ENCODE results near the gene MRPS10.
"Not testable (repeated sequence)": the region's sequence is repeated elsewhere in the genome, so short reads cannot be mapped to it uniquely, and the experiment has no call there.

MRPS10 gene

DNA sequence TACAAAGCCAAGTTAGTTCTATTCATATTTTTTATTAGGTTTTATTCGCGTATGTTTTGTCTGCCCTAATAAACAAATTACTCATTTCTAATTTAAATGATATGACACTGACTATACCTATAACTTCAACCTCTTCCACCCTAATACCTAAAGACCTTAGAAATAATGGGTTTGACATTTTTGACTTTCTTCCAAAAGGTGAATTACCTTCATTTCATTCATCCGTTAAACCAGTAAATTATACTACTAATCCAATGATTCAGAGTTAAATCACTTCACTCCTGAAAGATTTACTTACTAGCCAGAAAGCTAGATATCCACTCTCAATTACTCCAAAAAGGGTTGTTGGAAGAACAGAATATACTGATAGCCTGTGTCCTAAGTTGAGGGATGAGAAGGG, 5.2 kb downstream of the MRPS10 start:
- in situ Hi-C loops (cut with HindIII; ENCODE audit: low sequenced_read_pairs), result no loop called here

GRCh38 chr6:42211726-42212125, 5.9 kb downstream of the MRPS10 start:
- in situ Hi-C loops (cut with HindIII; ENCODE audit: low sequenced_read_pairs), result no loop called here

- in situ Hi-C loops (cut with HindIII; ENCODE audit: low sequenced_read_pairs), result no loop called here
Observed at GRCh38 chr6:42210551-42210950, 7.1 kb downstream of the MRPS10 start.

GRCh38 chr6:42207559-42207958, 10.1 kb downstream of the MRPS10 start:
- in situ Hi-C loops (cut with HindIII; ENCODE audit: low sequenced_read_pairs), result not testable (repeated sequence)

DNA sequence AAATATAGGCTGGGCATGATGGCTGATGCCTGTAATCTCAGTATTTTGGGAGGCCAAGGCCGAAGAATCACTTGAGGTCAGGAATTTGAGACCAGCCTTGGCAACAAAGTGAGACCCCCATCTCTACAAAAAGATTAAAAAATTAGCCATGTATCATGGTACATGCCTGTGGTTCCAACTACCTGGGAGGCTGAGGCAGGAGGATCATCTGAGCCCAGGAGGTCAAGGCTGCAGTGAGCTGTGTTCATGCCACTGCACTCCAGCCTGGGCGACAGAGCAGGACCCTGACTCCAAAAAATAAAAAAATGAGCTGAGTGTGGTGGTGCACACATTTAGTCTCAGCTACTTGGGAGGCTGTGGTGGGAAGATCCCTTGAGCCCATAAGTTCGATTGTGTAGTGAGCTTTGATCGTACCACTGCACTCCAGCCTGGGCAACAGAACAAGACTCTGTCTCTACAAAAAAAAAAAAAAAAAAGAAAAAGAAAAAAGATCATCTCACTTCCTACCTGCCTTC, 12.8 kb downstream of the MRPS10 start:
- in situ Hi-C loops (cut with HindIII; ENCODE audit: low sequenced_read_pairs), result no loop called here

- in situ Hi-C loops (cut with HindIII; ENCODE audit: low sequenced_read_pairs), result no loop called here
Observed at GRCh38 chr6:42203183-42203582, 14.5 kb downstream of the MRPS10 start.

- in situ Hi-C loops (cut with HindIII; ENCODE audit: low sequenced_read_pairs), result not testable (repeated sequence)
Observed at GRCh38 chr6:42202131-42202915, 15.3 kb downstream of the MRPS10 start.

- in situ Hi-C loops (cut with HindIII; ENCODE audit: low sequenced_read_pairs), result no loop called here
Observed at GRCh38 chr6:42201382-42201781, 16.3 kb downstream of the MRPS10 start.

DNA sequence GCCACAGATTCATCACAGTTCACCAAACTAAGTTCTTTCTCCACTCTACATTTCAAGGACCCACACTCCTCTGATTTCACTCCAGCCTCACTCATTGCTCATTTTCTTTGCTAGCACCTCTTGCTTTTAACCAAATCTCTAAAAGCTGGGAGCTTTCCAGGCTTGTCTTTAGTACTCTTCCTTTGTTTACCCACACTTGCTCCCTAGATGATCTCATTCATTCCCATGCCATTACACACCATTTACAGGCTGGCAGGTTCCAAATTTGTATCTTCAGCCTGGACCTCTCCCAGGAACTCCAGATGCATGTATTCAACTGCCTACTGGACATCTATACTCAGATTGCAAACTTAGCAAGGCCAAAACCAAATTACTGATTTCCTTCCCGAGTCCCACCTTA, 17.6 kb downstream of the MRPS10 start:
- in situ Hi-C loops (cut with HindIII; ENCODE audit: low sequenced_read_pairs), result no loop called here

DNA sequence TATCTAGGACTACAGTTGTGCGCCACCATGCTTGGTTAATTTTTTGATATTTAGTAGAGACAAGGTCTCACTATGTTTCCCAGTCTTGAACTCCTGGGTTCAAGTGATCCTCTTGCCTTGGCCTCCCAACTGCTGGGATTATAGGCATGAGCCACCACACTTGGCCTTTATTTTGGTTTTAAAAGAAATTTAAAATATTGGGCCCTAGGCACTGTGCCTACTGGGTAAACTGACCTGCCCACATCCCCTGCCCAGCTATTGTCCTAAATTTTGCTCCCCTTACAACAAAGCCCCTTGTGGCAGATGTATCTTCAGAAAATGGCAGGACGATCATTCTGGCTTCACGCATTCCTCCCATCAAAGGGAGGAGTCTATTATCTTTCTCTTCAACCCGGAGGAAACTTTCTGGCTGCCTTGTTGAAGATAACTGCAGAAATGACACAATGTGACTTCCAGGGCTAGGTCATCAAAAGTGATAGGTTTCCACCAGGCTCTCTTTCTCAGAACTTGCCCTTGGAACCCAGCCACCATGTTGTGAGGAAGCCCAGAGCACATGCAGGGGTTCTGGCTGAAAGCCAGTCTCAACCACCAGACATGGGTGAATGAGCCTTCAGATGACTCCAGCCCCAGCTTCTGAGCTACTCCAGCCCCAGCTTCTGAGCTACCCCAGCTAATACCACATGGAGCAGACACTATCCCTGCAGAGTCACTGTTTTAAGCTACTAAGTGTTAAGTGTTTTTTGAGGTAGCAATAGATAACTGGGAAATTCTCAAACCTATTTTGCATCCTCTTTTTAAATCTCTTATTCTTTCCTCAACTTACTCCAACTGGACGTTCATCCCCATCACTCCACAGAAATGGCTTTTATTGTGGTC, 18.3 kb downstream of the MRPS10 start:
- in situ Hi-C loops (cut with HindIII; ENCODE audit: low sequenced_read_pairs), result no loop called here

GRCh38 chr6:42197555-42198362, 19.9 kb downstream of the MRPS10 start:
- in situ Hi-C loops (cut with HindIII; ENCODE audit: low sequenced_read_pairs), result no loop called here

DNA sequence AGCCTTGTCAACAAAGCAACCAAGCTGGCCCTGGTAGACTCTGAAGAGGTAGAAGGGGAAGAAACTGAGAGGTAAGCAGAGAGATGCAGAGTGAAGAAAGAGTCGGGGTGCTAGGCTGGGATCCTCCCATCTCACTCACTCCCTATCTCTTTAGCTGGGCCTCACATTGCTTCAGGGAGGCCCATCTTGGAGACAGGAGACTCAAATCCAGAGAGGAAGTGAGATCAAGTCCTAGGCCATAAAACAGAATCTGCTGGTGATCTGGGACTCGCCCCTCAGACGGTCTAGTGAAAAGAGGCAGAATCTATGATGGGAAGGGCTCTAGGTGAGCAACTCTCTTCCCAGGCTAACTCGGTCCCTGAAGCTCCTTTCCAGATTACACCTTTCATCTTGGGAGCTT, 22.2 kb downstream of the MRPS10 start:
- in situ Hi-C loops (cut with HindIII; ENCODE audit: low sequenced_read_pairs), result no loop called here

- in situ Hi-C loops (cut with HindIII; ENCODE audit: low sequenced_read_pairs), result no loop called here
Observed at GRCh38 chr6:42194056-42194455, 23.6 kb downstream of the MRPS10 start.

GRCh38 chr6:42193491-42193894, 24.2 kb downstream of the MRPS10 start:
- in situ Hi-C loops (cut with HindIII; ENCODE audit: low sequenced_read_pairs), result no loop called here

GRCh38 chr6:42192385-42192784, 25.3 kb downstream of the MRPS10 start:
- in situ Hi-C loops (cut with HindIII; ENCODE audit: low sequenced_read_pairs), result not testable (repeated sequence)

DNA sequence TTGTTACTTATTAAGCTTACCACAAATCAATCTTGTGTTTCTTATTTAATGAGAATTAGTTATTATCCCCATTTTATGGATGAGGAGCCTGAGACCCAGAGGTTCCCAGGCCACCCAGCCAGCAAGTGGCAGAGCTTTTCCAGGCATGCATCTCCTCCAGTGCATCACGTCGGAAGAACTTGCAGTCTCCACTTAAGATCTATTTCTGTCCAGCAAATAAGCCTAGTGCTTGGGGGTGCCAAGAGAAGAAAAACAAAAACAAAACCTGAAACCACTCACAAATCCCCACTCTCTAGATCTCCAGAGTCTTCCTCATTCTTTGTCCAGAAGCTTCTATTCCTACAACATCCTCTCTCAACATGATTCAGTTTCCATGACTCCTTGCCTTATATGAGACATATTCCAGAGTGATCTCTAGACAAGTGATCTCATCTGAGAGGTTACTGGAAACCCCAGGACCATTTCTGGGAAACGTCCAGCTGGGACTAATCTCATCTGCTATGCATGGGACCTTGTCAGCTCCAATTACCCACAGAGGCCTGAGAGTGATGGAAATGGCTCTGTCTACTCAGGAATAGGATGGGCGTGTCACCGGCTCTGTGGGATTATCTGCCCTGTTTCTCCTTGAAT, 27.0 kb downstream of the MRPS10 start:
- in situ Hi-C loops (cut with HindIII; ENCODE audit: low sequenced_read_pairs), result no loop called here

- in situ Hi-C loops (cut with HindIII; ENCODE audit: low sequenced_read_pairs), result no loop called here
Observed at GRCh38 chr6:42188406-42188805, 29.3 kb downstream of the MRPS10 start.

DNA sequence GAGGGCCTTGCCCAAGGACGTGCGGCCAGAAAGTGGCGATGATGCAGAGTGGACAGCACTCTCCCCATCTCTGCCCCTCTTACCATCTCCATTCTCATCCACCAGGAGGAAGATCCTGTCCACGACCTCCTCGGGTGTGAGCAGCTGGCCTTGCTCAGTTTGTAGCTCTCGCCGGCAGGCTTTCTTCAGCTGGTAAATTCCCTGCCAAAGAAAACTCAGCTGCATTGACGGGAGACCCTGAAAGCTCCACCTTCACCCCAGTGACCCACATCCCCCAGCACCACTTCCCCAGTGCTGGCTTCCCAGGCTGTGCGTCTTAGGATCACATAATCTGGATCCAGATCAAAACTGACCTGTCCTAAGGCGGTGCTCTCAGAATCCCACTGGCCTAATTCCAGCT, 32.1 kb downstream of the MRPS10 start:
- in situ Hi-C loops (cut with HindIII; ENCODE audit: low sequenced_read_pairs), result no loop called here

- in situ Hi-C loops (cut with HindIII; ENCODE audit: low sequenced_read_pairs), result no loop called here
Observed at GRCh38 chr6:42184475-42184874, 33.2 kb downstream of the MRPS10 start.

DNA sequence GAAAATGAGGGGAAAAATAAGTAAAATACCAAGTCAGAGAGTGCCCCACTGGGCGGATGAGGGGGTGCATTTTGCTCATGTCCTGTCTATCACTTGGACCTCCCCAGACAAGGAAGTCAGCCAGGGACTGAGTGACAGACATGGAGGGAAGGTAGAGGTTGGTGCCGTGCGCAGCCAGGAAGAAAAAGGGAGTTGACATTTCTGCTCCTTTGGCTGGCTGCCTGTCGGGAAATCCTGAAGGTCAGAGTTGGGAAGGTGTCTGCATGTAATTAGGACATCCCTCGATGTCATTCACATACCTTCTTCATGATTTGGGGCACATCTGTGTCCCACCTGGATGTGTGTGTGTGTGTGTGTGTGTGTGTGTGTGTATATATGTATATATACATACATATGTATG, 35.6 kb downstream of the MRPS10 start:
- in situ Hi-C loops (cut with HindIII; ENCODE audit: low sequenced_read_pairs), result no loop called here

DNA sequence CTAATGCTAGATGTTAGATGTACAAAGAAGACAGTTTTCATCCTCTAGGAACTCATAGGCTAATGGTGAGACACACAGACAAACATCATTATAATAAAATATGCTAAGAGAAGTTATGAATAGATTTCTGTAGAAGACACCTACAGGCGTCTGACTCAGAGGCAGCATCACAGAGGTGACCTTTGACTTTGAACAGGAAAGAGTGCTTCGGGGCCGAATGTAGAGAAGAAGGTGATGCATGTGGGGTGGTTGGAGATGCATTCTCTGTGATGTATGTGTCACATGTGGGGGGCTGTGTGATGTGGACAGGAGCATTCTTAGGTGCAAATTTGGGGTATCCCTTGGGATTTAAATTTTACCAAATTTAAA, 37.7 kb downstream of the MRPS10 start:
- in situ Hi-C loops (cut with HindIII; ENCODE audit: low sequenced_read_pairs), result no loop called here
